ENCODE data around the gene ACOXL.

GRCh38 chr2:110860630-110861029 lies 128.3 kb downstream of the ACOXL start:
- TF ChIP-seq EZH2phosphoT487 (IDR thresholded peaks at IDR 0.05; ENCODE audit: insufficient read depth, low read depth) (no peak), EZH2 (IDR thresholded peaks at IDR 0.05; ENCODE audit: insufficient read depth, poor library complexity, severe bottlenecking) (no peak)
